Tibial nerve (tissue), 4 donors: ENCODE results near the gene PTPRD. TPM values are rescaled to one million over a fixed set of nuclear protein-coding genes. Genes with fewer than 3 reads are reported as not detected.

Experiments
- DNase-seq, 2 donors: peaks; one replicate each; pipeline ENCODE4 v3.0.0-alpha.2; 2019; ENCODE audit warnings: low spot score in 2 of 2
- H3K27ac ChIP-seq, 4 donors: fragments of 200-600 bp; sonication (generic) in 3 of 4; one replicate each; pipeline ENCODE4 v1.5.1; 2017 to 2019; ENCODE audit warnings: mild to moderate bottlenecking in 1 of 4
- H3K27me3 ChIP-seq, 2 donors: fragments of 200-600 bp; sonication (generic) in 1 of 2; one replicate each; pipeline versions ENCODE4 v1.5.1 to v1.6.0; 2017 to 2019
- H3K36me3 ChIP-seq, 3 donors: fragments of 200-600 bp; sonication (generic); one replicate each; pipeline ENCODE4 v1.5.1; 2018 to 2019
- H3K4me1 ChIP-seq, 4 donors: fragments of 200-600 bp; sonication (generic) in 3 of 4; one replicate each; pipeline ENCODE4 v1.5.1; 2017 to 2019
- H3K4me3 ChIP-seq, 4 donors: fragments of 200-600 bp; sonication (generic) in 3 of 4; one replicate each; pipeline ENCODE4 v1.5.1; 2017 to 2019; ENCODE audit warnings: mild to moderate bottlenecking in 1 of 4, moderate library complexity in 1 of 4
- H3K9me3 ChIP-seq, 4 donors: fragments of 200-600 bp; sonication (generic) in 3 of 4; one replicate each; pipeline ENCODE4 v1.5.1; 2017 to 2019
- CTCF ChIP-seq, 5 experiments: fragments of 200-600 bp in 3 of 5; fragments of 450-650 bp in 2 of 5; sonication (generic) in 3 of 5; IDR thresholded peaks; one replicate each; pipeline ENCODE4 v1.5.1; 2016 to 2019; ENCODE audit warnings: antibody characterized with exemption in 5 of 5, mild to moderate bottlenecking in 3 of 5, moderate library complexity in 2 of 5
- EP300 ChIP-seq, 2 donors: sonication (generic); formaldehyde crosslinking; IDR thresholded peaks; one replicate each; pipeline ENCODE4 v1.6.1; 2017; ENCODE audit warnings: antibody characterized with exemption in 2 of 2, mild to moderate bottlenecking in 1 of 2
- POLR2A ChIP-seq, 2 donors: fragments of 450-650 bp; IDR thresholded peaks; one replicate each; pipeline ENCODE4 v1.6.1; 2017; ENCODE audit warnings: antibody characterized with exemption in 2 of 2, mild to moderate bottlenecking in 2 of 2, moderate library complexity in 2 of 2
- WGBS, 2 donors: methylation state at CpG; one replicate each; pipeline ENCODE4 v1.1.5; 2018; 5-methylcytosine and 5-hydroxymethylcytosine counted together
- total RNA-seq, 4 donors: library from RNA; depleted of rRNA; stranded (reverse); fragments of >200 nt; gene quantifications; one replicate each; pipeline ENCODE4 v1.1.0, GENCODE V29; 2016

PTPRD gene
- total RNA-seq, 4 donors from 2014 or later, result 1.7 to 13.2 (median 5.1) TPM

DNA sequence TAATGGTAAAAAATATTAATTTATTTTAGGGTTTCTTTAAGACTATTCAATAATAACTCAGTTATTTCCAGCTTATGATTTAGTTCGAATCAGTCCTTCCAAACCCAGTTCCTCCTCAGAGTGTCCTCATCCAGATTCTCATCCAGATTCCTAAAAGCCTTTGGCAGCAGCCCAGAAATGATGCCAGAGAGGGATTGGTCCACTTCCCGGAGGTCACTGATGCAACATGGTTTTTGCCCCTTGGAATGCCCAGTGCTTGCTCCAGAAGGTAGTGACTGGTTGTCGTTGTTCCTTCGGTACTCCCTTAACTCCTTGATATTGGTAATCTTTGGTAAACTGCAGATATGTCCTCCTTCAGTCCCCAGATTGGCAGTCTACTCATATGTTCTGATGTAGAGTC lies 2320.1 kb downstream of the PTPRD start:
- TF ChIP-seq CTCF (IDR thresholded peaks at IDR 0.05), result no peak
- no peak for TF ChIP-seq POLR2A (IDR thresholded peaks at IDR 0.05)
- no peak for TF ChIP-seq EP300 (IDR thresholded peaks at IDR 0.05)
- Histone ChIP-seq H3K4me3 (no peak overlapping the region), H3K36me3 (no peaks in the 10 kb centered on the region), H3K27ac (no peak overlapping the region), H3K4me1 (no peaks in the 10 kb centered on the region), H3K27me3 (no peaks in the 10 kb centered on the region), H3K9me3 (no peaks in the 10 kb centered on the region)
- WGBS, 2 donors, result 67 to 84% methylated on average over 4 of the region's 4 CpGs
- no peak for DNase-seq

GRCh38 chr9:8289681-8290080 lies 2323.1 kb downstream of the PTPRD start:
- no peak for DNase-seq
- no peaks in the 10 kb centered on the region for H3K36me3 ChIP-seq
- TF ChIP-seq CTCF (IDR thresholded peaks at IDR 0.05) (no peak), EP300 (IDR thresholded peaks at IDR 0.05) (no peak), POLR2A (IDR thresholded peaks at IDR 0.05) (no peak)
- WGBS, 2 donors, result 69 to 72% methylated on average over 2 of the region's 2 CpGs
- no peak overlapping the region for H3K27ac ChIP-seq
- no peaks in the 10 kb centered on the region for H3K27me3 ChIP-seq
- no peaks in the 10 kb centered on the region for H3K9me3 ChIP-seq
- H3K4me3 ChIP-seq, result no peak overlapping the region
- no peaks in the 10 kb centered on the region for H3K4me1 ChIP-seq

DNA sequence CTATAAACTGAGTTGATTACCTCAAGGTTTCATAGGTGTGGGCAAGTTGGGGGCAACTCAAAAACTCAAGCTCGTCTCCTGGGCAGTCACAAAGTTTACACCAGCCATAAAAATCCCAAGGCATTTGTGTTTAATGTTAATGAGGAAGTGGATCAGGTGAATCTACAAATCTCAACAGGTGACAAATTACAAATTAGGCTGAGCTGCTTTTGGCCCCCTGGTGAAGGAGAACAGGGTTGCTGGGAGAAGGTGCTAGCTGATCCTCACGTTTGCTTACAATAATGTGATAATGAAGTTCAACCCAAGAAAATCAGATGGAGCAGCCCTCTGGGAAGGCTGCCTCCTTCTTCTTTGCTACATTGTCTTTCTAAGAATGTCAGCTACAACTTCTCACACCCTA lies 2324.8 kb downstream of the PTPRD start:
- Histone ChIP-seq H3K36me3 (no peaks in the 10 kb centered on the region), H3K9me3 (no peaks in the 10 kb centered on the region), H3K4me3 (no peak overlapping the region), H3K27ac (no peak overlapping the region), H3K4me1 (no peaks in the 10 kb centered on the region), H3K27me3 (no peaks in the 10 kb centered on the region)
- WGBS, 2 donors, result 64 to 78% methylated on average over 2 of the region's 2 CpGs
- TF ChIP-seq EP300 (IDR thresholded peaks at IDR 0.05), result no peak
- no peak for TF ChIP-seq CTCF (IDR thresholded peaks at IDR 0.05)
- TF ChIP-seq POLR2A (IDR thresholded peaks at IDR 0.05), result no peak
- no peak for DNase-seq

DNA sequence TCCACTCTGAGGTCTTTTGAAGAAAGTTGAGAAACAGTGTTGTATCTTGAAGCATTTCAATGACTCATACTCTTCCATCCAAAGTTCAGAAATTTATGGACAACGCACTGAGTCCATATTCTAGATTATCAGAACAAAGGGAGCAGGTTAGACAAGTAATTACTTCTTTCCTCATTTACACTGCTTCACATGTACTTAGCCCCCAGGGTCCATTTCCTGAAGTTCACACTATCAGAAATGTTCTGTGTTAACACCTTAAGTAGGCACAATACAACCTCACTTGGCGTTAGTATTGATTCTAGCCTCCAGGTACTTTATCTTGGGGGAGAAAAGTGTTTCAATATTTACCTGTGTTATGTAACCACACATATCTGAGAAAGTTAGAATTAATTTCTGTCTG lies 2325.3 kb downstream of the PTPRD start:
- H3K27ac ChIP-seq, result no peak overlapping the region
- TF ChIP-seq CTCF (IDR thresholded peaks at IDR 0.05), result no peak
- no peak for TF ChIP-seq EP300 (IDR thresholded peaks at IDR 0.05)
- TF ChIP-seq POLR2A (IDR thresholded peaks at IDR 0.05), result no peak
- no peaks in the 10 kb centered on the region for H3K9me3 ChIP-seq
- H3K27me3 ChIP-seq, result no peaks in the 10 kb centered on the region
- no peak for DNase-seq
- H3K4me3 ChIP-seq, result no peak overlapping the region
- H3K4me1 ChIP-seq, result no peaks in the 10 kb centered on the region
- no peaks in the 10 kb centered on the region for H3K36me3 ChIP-seq
- 67 to 76% methylated on average over 2 of the region's 2 CpGs for WGBS, 2 donors

- no peaks in the 10 kb centered on the region for H3K36me3 ChIP-seq
- no peak for DNase-seq
- TF ChIP-seq POLR2A (IDR thresholded peaks at IDR 0.05) (no peak), EP300 (IDR thresholded peaks at IDR 0.05) (no peak), CTCF (IDR thresholded peaks at IDR 0.05) (no peak)
- H3K27ac ChIP-seq, result no peak overlapping the region
- H3K27me3 ChIP-seq, result no peaks in the 10 kb centered on the region
- H3K4me1 ChIP-seq, result no peaks in the 10 kb centered on the region
- no peaks in the 10 kb centered on the region for H3K9me3 ChIP-seq
- no peak overlapping the region for H3K4me3 ChIP-seq
- WGBS, 2 donors, result 40 to 54% methylated on average over 7 of the region's 7 CpGs
Observed at GRCh38 chr9:8284884-8285283, 2327.9 kb downstream of the PTPRD start.
